IMR-90 (cell line): ENCODE results near the gene SLC6A6. TPM values are rescaled to one million over a fixed set of nuclear protein-coding genes. Genes with fewer than 3 reads are reported as not detected.

Experiments used
- ATAC-seq: fragments of 200-7000 bp; cut with Tn5 transposase; 2 replicates; pipeline ENCODE4 v1.9.1; 2020; ENCODE audit warnings: low read depth, mild to moderate bottlenecking, moderate library complexity
- BruUV-seq: library from RNA; stranded (reverse); fragments of 400-500 nt; replicated peaks from 2 replicates; lab custom pipeline; 2021; lab: Mats Ljungman, UMichigan
- CTCF ChIA-PET: fragments of 300-600 bp; formaldehyde crosslinking; extraction: SDS; loops from one replicate; lab custom pipeline; 2021; ENCODE audit warnings: antibody characterized with exemption; lab: Yijun Ruan, JAX
- POLR2A ChIA-PET: fragments of 300-600 bp; sonication (Branson Sonifier 250); formaldehyde crosslinking; loops from one replicate; lab custom pipeline; 2022; ENCODE audit warnings: antibody characterized with exemption; ENCODE audit not compliant: unreplicated experiment; lab: Charles Lee
- DNase-seq: peaks from one replicate; pipeline ENCODE4 v3.0.0; 2013
- H2AFZ ChIP-seq: replicated peaks from 2 replicates; pipeline ENCODE3; 2013; ENCODE audit warnings: low read length, mild to moderate bottlenecking; ENCODE audit not compliant: poor library complexity
- H2AK5ac ChIP-seq: 2 replicates; pipeline ENCODE4 v1.6.1; 2013; ENCODE audit warnings: low read depth, low read length, inconsistent platforms
- H2AK9ac ChIP-seq: replicated peaks from 2 replicates; pipeline ENCODE3; 2013; ENCODE audit warnings: mild to moderate bottlenecking, low read depth, low read length, moderate library complexity; ENCODE audit not compliant: poor library complexity
- H2BK120ac ChIP-seq: 2 replicates; pipeline ENCODE4 v1.6.1; 2013; ENCODE audit warnings: low read depth, low read length, inconsistent platforms
- H2BK15ac ChIP-seq: 3 replicates; pipeline ENCODE4 v1.6.1; 2013; ENCODE audit warnings: low read depth, low read length, inconsistent platforms
- H2BK20ac ChIP-seq: 2 replicates; pipeline ENCODE4 v1.6.1; 2013; ENCODE audit warnings: low read depth, mild to moderate bottlenecking, inconsistent platforms, low read length, moderate library complexity
- H2BK5ac ChIP-seq: 2 replicates; pipeline ENCODE4 v1.6.1; 2013; ENCODE audit warnings: mild to moderate bottlenecking, low read depth, low read length, inconsistent platforms; ENCODE audit not compliant: poor library complexity, severe bottlenecking
- H3K14ac ChIP-seq: replicated peaks from 2 replicates; pipeline ENCODE4 v1.6.1; 2013; ENCODE audit warnings: low read depth, low read length, inconsistent platforms
- H3K18ac ChIP-seq: 2 replicates; pipeline ENCODE4 v1.6.1; 2013; ENCODE audit warnings: low read depth, low read length, control low read depth
- H3K23ac ChIP-seq: 2 replicates; pipeline ENCODE4 v1.6.1; 2013; ENCODE audit warnings: low read depth, low read length, inconsistent platforms
- H3K27ac ChIP-seq: 2 replicates; pipeline ENCODE4 v1.5.1; 2013; ENCODE audit warnings: mild to moderate bottlenecking, control low read depth, low read length; ENCODE audit not compliant: insufficient read depth
- H3K27me3 ChIP-seq: 2 replicates; pipeline ENCODE4 v1.6.1; 2013; ENCODE audit warnings: low read length; ENCODE audit not compliant: control insufficient read depth, insufficient read depth
- H3K36me3 ChIP-seq: 2 replicates; pipeline ENCODE4 v1.6.1; 2013; ENCODE audit warnings: low read length, mixed read lengths; ENCODE audit not compliant: control insufficient read depth, insufficient read depth
- H3K4ac ChIP-seq: 2 replicates; pipeline ENCODE4 v1.6.1; 2013; ENCODE audit warnings: low read depth, low read length, inconsistent platforms
- H3K4me1 ChIP-seq: 2 replicates; pipeline ENCODE4 v1.6.1; 2013; ENCODE audit warnings: low read length, mixed read lengths; ENCODE audit not compliant: control insufficient read depth, insufficient read depth
- H3K4me2 ChIP-seq: 2 replicates; pipeline ENCODE4 v1.6.1; 2013; ENCODE audit warnings: low read depth, mild to moderate bottlenecking, control low read depth, low read length, moderate library complexity
- H3K4me3 ChIP-seq: 2 replicates; pipeline ENCODE4 v1.5.1; 2013; ENCODE audit warnings: low read depth, mild to moderate bottlenecking, control low read depth, low read length, moderate library complexity; ENCODE audit not compliant: insufficient read depth
- H3K56ac ChIP-seq: 2 replicates; pipeline ENCODE4 v1.6.1; 2013; ENCODE audit warnings: low read length, inconsistent platforms; ENCODE audit not compliant: insufficient read depth; ENCODE audit errors: extremely low read depth
- H3K79me1 ChIP-seq, 2 experiments: 2 replicates each; pipeline ENCODE4 v1.6.1; 2013; ENCODE audit warnings: low read length in 2 of 2, inconsistent platforms in 1 of 2, low read depth in 1 of 2
- H3K9ac ChIP-seq: 2 replicates; pipeline ENCODE4 v1.6.1; 2013; ENCODE audit warnings: low read depth, low read length, control low read depth
- H3K9me1 ChIP-seq: 2 replicates; pipeline ENCODE4 v1.6.1; 2013; ENCODE audit warnings: low read length, inconsistent platforms; ENCODE audit not compliant: insufficient read depth
- H3K9me3 ChIP-seq: 2 replicates; pipeline ENCODE4 v1.6.1; 2013; ENCODE audit warnings: low read length; ENCODE audit not compliant: control insufficient read depth, insufficient read depth
- H4K20me1 ChIP-seq: 2 replicates; pipeline ENCODE4 v1.6.1; 2013; ENCODE audit warnings: low read length, inconsistent platforms; ENCODE audit not compliant: insufficient read depth
- H4K5ac ChIP-seq: 2 replicates; pipeline ENCODE4 v1.6.1; 2013; ENCODE audit warnings: mild to moderate bottlenecking, low read depth, low read length, control low read depth
- H4K8ac ChIP-seq, 2 experiments: 2 replicates each; pipeline ENCODE4 v1.6.1; 2013; ENCODE audit warnings: low read depth in 2 of 2, low read length in 2 of 2, control low read depth in 1 of 2, inconsistent platforms in 1 of 2
- H4K91ac ChIP-seq: 2 replicates; pipeline ENCODE4 v1.6.1; 2013; ENCODE audit warnings: low read depth, low read length, inconsistent platforms; ENCODE audit not compliant: insufficient read depth
- BHLHE40 ChIP-seq: fragments of 150-350 bp; IDR thresholded peaks from 2 replicates; pipeline ENCODE4 v1.6.1; 2016; ENCODE audit warnings: mild to moderate bottlenecking, low read depth, low read length
- CEBPB ChIP-seq: IDR thresholded peaks from 2 replicates; pipeline ENCODE4 v1.6.1; 2012; ENCODE audit warnings: low read depth, low read length, improper control_type of control experiment
- CHD1 ChIP-seq: IDR thresholded peaks from 2 replicates; pipeline ENCODE4 v1.6.1; 2012; ENCODE audit warnings: low read depth, low read length, improper control_type of control experiment
- CTCF ChIP-seq: conservative IDR thresholded peaks from 2 replicates; pipeline ENCODE4 v1.5.1; 2012; ENCODE audit warnings: mild to moderate bottlenecking, low read depth, low read length, improper control_type of control experiment
- ELK1 ChIP-seq: fragments of 150-350 bp; IDR thresholded peaks from 2 replicates; pipeline ENCODE4 v1.6.1; 2016; ENCODE audit warnings: low read depth, mild to moderate bottlenecking, low read length, moderate library complexity, borderline replicate concordance
- FOS ChIP-seq: fragments of 150-350 bp; IDR thresholded peaks from 2 replicates; pipeline ENCODE4 v1.6.1; 2016; ENCODE audit warnings: low read depth, low read length
- MAFK ChIP-seq: IDR thresholded peaks from 2 replicates; pipeline ENCODE4 v1.6.1; 2012; ENCODE audit warnings: low read depth, low read length, improper control_type of control experiment
- MAZ ChIP-seq: IDR thresholded peaks from 2 replicates; pipeline ENCODE4 v1.6.1; 2012; ENCODE audit warnings: low read depth, mild to moderate bottlenecking, low read length, improper control_type of control experiment, moderate library complexity, borderline replicate concordance
- MXI1 ChIP-seq: IDR thresholded peaks from 2 replicates; pipeline ENCODE4 v1.6.1; 2012; ENCODE audit warnings: low read depth, mild to moderate bottlenecking, low read length, moderate library complexity, borderline replicate concordance
- POLR2A ChIP-seq: IDR thresholded peaks from 2 replicates; pipeline ENCODE4 v1.6.1; 2012; ENCODE audit warnings: mild to moderate bottlenecking, low read depth, low read length
- RAD21 ChIP-seq: IDR thresholded peaks from 2 replicates; pipeline ENCODE4 v1.6.1; 2012; ENCODE audit warnings: low read length, improper control_type of control experiment
- RFX5 ChIP-seq: IDR thresholded peaks from 2 replicates; pipeline ENCODE4 v1.8.0; 2012; ENCODE audit warnings: low read depth, mild to moderate bottlenecking, low read length, moderate library complexity
- SMC3 ChIP-seq: fragments of 150-350 bp; IDR thresholded peaks from 2 replicates; pipeline ENCODE4 v1.6.1; 2016; ENCODE audit warnings: low read depth, mild to moderate bottlenecking, antibody characterized with exemption, low read length, moderate library complexity
- WGBS, 2 experiments: methylation state at CpG; one replicate each; pipeline versions ENCODE4 v1.1.5 to v1.1.7; 2013; ENCODE audit warnings: missing lambda C conversion rate in 2 of 2; ENCODE audit not compliant: insufficient read length in 1 of 2; ENCODE audit errors: extremely low coverage in 2 of 2; 5-methylcytosine and 5-hydroxymethylcytosine counted together
- dilution Hi-C: fragments of 300-500 bp; cut with HindIII; formaldehyde crosslinking; loops from one replicate; pipeline ENCODE4 v1.14.3; 2018; ENCODE audit warnings: low sequenced_read_pairs; ENCODE audit not compliant: unreplicated experiment
- in situ Hi-C: fragments of 300-500 bp; cut with MboI; formaldehyde crosslinking; loops from 3 replicates; pipeline ENCODE4 v1.14.3; 2019; ENCODE audit warnings: low sequenced_read_pairs, inconsistent platforms, mixed read lengths
- intact Hi-C: fragments of 100-400 bp; cut with micrococcal nuclease; formaldehyde crosslinking; loops from 2 replicates; pipeline ENCODE4 v1.10.0; 2022
- polyA plus RNA-seq, 3 experiments: library from polyadenylated mRNA; depleted of rRNA; stranded (reverse); fragments of >200 nt; gene quantifications; 2 replicates each; pipeline ENCODE4 v1.2.3, GENCODE V29; 2012; ENCODE audit warnings: low replicate concordance in 1 of 3
- total RNA-seq: library from RNA; depleted of rRNA; stranded (reverse); fragments of >200 nt; gene quantifications from 2 replicates; pipeline ENCODE4 v1.2.3, GENCODE V29; 2012

The SLC6A6 gene
- total and polyA plus RNA-seq, 2 of the 4 experiments (the other 2 are of a cell fraction), result 29.9 to 39.4 TPM

- TF ChIP-seq RFX5 (no peak), MAZ (no peak), FOS (no peak), CHD1 (no peak), CEBPB (no peak), CTCF (no peak), ELK1 (no peak), RAD21 (no peak), MXI1 (no peak), POLR2A (no peak), MAFK (no peak), SMC3 (no peak), BHLHE40 (no peak)
- H3K27me3 ChIP-seq, result peaks cover 43% of the 10 kb centered on the region
- H3K36me3 ChIP-seq, result no peaks in the 10 kb centered on the region
- CTCF ChIA-PET, result interaction anchor here (2.4 kb wide), 1 partner anchor 12 kb away, joined by 5 read pairs; no protein-coding TSS in a partner anchor
- no peak overlapping the region for H2BK15ac ChIP-seq
- no peak overlapping the region for H2BK120ac ChIP-seq
- H3K4me2 ChIP-seq, result no peak overlapping the region
- BruUV-seq, result no TSS peak
- H2AK5ac ChIP-seq, result no peak overlapping the region
- dilution Hi-C loops (no loop called here), intact Hi-C loops (no loop called here), in situ Hi-C loops (no loop called here)
- no peak overlapping the region for H3K9ac ChIP-seq
- H3K4ac ChIP-seq, result no peak overlapping the region
- no peaks in the 10 kb centered on the region for H4K20me1 ChIP-seq
- no peak overlapping the region for H4K91ac ChIP-seq
- H3K27ac ChIP-seq, result no peak overlapping the region
- H3K56ac ChIP-seq, result no peak overlapping the region
- H3K14ac ChIP-seq, result no peak overlapping the region
- H4K8ac ChIP-seq, result no peak overlapping the region
- WGBS, 2 experiments, result 50% methylated on average over 2 of the region's 6 CpGs; no CpG with 5 or more reads in 1 of the 2 experiments
- no peak overlapping the region for H2BK20ac ChIP-seq
- H3K4me3 ChIP-seq, result no peak overlapping the region
- no peak overlapping the region for H2BK5ac ChIP-seq
- H2AK9ac ChIP-seq, result no peak overlapping the region
- no peak overlapping the region for H4K5ac ChIP-seq
- H3K23ac ChIP-seq, result no peak overlapping the region
- POLR2A ChIA-PET, result no interaction called here
- no peak overlapping the region for H3K18ac ChIP-seq
- H3K79me1 ChIP-seq, result no peaks in the 10 kb centered on the region
- no peak for ATAC-seq
- no peaks in the 10 kb centered on the region for H3K4me1 ChIP-seq
- no peaks in the 10 kb centered on the region for H3K9me1 ChIP-seq
- no peak overlapping the region for H2AFZ ChIP-seq
- no peaks in the 10 kb centered on the region for H3K9me3 ChIP-seq
- DNase-seq, result no peak
Observed at GRCh38 chr3:14535616-14536015, 133.2 kb downstream of the SLC6A6 start.
